Hepatocyte (in vitro differentiated cells): Measurements from ENCODE around the gene SND1.

ENCODE experiments used
- CTCF ChIP-seq: fragments of 200-600 bp; sonication (generic); IDR thresholded peaks from 2 replicates; pipeline ENCODE4 v1.5.1; 2016; ENCODE audit warnings: antibody characterized with exemption, mild to moderate bottlenecking; ENCODE audit not compliant: poor library complexity
- EZH2 ChIP-seq: fragments of 200-600 bp; sonication (generic); IDR thresholded peaks from 2 replicates; pipeline ENCODE4 v1.6.1; 2016; ENCODE audit warnings: antibody characterized with exemption, mild to moderate bottlenecking, borderline replicate concordance

GRCh38 chr7:128125816-128126215 lies 473.8 kb downstream of the SND1 start:
- TF ChIP-seq EZH2 (no peak), CTCF (no peak)
